AG09309 (cell line): ENCODE data around the gene CA11.

ENCODE experiments used
- DNase-seq: peaks from one replicate; pipeline ENCODE4 v3.0.0-alpha.2; 2010; ENCODE audit warnings: low read depth
- H3K4me3 ChIP-seq: 2 replicates; pipeline ENCODE4 v1.5.1; 2011; ENCODE audit warnings: mild to moderate bottlenecking, low read depth, low read length, moderate library complexity; ENCODE audit not compliant: control insufficient read depth
- TF ChIP-seq, protein P1 (sequence below): IDR thresholded peaks from 2 replicates; pipeline ENCODE4 v1.5.1; 2011; ENCODE audit warnings: mild to moderate bottlenecking, low read depth, low read length, inconsistent platforms; ENCODE audit not compliant: insufficient read depth, control insufficient read depth; ENCODE audit errors: missing control alignments

Gene CA11

DNA sequence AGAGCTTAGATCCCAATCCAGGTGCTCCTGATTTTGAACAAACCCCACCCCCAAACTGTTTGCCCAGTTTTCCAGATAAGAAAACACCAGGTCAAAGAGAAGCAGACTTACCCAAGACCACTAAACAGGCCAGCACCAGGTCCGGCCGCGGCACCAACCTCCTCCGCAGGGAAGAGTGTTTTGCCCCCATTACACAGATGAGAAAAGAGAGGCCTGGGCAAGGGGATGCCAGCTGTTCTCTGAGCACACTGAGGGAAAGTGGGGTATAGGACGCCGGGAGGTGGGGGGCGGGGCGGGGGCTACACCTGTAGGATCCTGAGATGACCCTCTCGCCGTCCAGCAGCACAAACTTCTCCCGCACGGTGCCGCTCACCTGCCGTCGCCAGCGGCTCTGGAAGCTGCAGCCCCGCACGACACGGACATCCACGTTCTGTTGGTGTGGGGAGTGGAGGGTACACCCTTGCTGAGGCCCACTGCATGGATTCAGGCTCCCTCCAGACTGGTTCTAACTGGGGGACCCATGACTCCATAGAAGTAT lies 36.3 kb downstream of the CA11 start:
- no peak for DNase-seq
- TF ChIP-seq, protein P1, sequence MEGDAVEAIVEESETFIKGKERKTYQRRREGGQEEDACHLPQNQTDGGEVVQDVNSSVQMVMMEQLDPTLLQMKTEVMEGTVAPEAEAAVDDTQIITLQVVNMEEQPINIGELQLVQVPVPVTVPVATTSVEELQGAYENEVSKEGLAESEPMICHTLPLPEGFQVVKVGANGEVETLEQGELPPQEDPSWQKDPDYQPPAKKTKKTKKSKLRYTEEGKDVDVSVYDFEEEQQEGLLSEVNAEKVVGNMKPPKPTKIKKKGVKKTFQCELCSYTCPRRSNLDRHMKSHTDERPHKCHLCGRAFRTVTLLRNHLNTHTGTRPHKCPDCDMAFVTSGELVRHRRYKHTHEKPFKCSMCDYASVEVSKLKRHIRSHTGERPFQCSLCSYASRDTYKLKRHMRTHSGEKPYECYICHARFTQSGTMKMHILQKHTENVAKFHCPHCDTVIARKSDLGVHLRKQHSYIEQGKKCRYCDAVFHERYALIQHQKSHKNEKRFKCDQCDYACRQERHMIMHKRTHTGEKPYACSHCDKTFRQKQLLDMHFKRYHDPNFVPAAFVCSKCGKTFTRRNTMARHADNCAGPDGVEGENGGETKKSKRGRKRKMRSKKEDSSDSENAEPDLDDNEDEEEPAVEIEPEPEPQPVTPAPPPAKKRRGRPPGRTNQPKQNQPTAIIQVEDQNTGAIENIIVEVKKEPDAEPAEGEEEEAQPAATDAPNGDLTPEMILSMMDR = no peak

DNA sequence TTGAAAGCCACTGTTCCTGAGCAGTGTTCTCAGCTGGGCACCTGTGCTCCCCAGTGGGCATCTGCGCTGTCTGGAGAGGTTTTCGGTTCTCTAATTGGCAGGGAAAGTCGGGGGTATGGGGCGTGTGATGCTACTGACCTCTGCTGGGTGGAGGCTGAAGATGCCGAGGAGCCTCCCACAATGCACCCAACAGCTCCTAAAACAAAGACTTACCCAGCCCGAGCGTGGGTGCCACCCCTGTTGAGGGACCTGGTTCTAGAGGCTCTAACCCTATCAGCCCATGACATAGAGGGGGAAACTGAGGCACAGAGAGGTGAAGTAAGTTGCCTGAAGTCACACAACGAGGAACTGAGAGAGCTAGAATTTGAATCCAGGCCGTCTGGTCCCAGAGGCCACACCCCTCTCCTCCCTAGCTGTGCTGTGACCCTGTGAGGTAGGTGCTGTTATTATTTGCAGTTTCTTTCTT lies 37.2 kb downstream of the CA11 start:
- H3K4me3 ChIP-seq = no peak overlapping the region

More for the DNA sequence above, 36.3 kb downstream of the CA11 start:
- H3K4me3 ChIP-seq = no peak overlapping the region

DNA sequence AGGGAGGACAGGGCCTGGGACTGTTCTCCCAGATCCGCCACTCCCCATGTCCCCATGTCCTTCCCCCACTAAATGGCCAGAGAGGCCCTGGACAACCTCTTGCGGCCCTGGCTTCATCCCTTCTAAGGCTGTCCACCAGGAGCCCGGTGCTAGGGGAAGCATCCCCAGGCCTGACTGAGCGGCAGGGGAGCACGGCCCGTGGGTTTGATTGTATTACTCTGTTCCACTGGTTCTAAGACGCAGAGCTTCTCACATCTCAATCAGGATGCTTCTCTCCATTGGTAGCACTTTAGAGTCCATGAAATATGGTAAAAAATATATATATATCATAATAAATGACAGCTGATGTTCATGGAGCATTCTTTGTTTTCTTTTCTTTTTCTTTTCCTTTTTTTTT lies 38.6 kb downstream of the CA11 start:
- H3K4me3 ChIP-seq = no peak overlapping the region
- TF ChIP-seq, protein P1 = no peak
- DNase-seq = no peak

More for the DNA sequence above, 37.2 kb downstream of the CA11 start:
- TF ChIP-seq, protein P1 = peak; percentile 68
- DNase-seq = no peak

DNA sequence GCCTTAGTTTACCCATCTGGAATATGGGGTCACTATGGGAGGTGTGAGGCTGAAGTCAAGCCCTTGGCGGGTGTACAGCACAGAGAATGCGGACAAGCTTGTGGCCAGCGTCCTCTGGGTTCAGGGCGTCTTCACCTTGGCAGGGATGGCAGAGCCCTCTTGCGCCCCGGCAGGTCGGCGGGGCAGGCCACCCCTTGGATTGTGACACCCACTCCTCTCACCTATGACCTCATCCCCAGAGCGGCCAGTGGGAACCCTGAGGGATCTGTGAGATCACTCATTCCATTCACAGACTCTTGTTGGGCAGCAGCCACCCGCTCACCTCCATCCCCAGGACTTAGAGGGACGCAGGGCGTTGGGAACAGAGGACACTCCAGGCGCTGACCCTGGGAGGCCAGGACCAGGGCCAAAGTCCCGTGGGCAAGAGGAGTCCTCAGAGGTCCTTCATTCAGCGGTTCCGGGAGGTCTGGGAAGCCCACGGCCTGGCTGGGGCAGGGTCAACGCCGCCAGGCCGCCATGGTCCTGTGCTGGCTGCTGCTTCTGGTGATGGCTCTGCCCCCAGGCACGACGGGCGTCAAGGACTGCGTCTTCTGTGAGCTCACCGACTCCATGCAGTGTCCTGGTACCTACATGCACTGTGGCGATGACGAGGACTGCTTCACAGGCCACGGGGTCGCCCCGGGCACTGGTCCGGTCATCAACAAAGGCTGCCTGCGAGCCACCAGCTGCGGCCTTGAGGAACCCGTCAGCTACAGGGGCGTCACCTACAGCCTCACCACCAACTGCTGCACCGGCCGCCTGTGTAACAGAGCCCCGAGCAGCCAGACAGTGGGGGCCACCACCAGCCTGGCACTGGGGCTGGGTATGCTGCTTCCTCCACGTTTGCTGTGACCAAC lies 39.3 kb downstream of the CA11 start, which contains the start of gene SPACA4:
SPACA4 (plus strand) TSS at position 280 of the 896 bp plus-strand sequence; CDS start at position 517, 237 bp downstream.
- no peak within 1 kb of the TSS for H3K4me3 ChIP-seq
- no peak for DNase-seq
- TF ChIP-seq, protein P1 = no peak

DNA sequence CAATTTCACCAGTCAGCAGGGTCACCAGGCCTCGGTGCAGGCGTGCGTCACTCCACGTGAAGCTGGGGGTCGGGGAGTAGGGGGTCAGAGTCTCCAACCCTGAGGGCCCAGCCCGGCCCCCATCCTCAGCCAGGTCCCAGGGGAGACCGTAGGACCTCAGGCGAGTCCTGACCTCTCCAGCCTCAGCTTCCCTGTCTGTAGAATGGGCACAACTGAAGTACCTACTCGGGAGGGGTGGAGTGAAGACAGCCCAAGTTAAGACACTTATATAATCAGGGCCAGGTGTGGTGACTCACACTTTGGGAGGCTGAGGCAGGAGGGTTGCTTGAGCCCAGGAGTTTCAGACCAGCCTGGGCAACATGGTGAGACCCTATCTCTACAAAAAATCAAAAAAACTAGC lies 42.1 kb downstream of the CA11 start:
- DNase-seq = no peak
- TF ChIP-seq, protein P1 = no peak
- no peak overlapping the region for H3K4me3 ChIP-seq

DNA sequence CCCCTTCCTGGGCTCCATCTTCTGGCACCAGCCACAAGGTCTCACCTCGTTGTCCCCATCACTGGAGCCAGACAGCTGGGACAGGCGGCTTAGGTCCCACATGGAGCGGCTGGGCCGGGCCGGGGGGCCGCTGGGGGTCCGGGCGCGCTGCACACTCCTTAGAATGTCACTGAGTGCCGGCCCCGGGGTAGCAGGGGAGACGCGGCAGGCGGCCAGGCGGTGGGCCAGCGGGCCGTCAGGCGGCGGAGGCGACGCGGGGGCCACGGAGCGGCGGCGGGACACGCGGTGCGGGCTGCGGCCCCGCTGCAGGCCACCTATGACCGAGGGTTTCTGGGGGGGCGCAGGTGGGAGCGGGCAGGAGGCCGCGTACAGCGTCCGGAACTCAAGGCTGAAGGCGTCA lies 42.5 kb downstream of the CA11 start:
- TF ChIP-seq, protein P1 = no peak
- no peak overlapping the region for H3K4me3 ChIP-seq
- no peak for DNase-seq
